ENCODE results near the gene CRYZ.

CRYZ gene

GRCh38 chr1:74731399-74732052 lies 1.3 kb downstream of the CRYZ start:
- DNase-seq (ENCODE audit: low read depth in 3 of 3): no peak

GRCh38 chr1:74729741-74730478 lies 2.9 kb downstream of the CRYZ start:
- no peak for DNase-seq (ENCODE audit: low read depth in 3 of 3)

GRCh38 chr1:74728736-74729135 lies 4.1 kb downstream of the CRYZ start:
- no peak for DNase-seq (ENCODE audit: low read depth in 3 of 3)

GRCh38 chr1:74726063-74726462 lies 6.8 kb downstream of the CRYZ start:
- DNase-seq (ENCODE audit: low read depth in 3 of 3): no peak

GRCh38 chr1:74717626-74718025 lies 15.2 kb downstream of the CRYZ start:
- no peak for DNase-seq (ENCODE audit: low read depth in 3 of 3)

- DNase-seq (ENCODE audit: low read depth in 3 of 3): no peak
Measured at GRCh38 chr1:74716822-74717221, 16.0 kb downstream of the CRYZ start.

GRCh38 chr1:74715806-74716205 lies 17.0 kb downstream of the CRYZ start:
- DNase-seq (ENCODE audit: low read depth in 3 of 3): no peak

- DNase-seq (ENCODE audit: low read depth in 3 of 3): no peak
Measured at GRCh38 chr1:74715236-74715502, 17.7 kb downstream of the CRYZ start.

- DNase-seq (ENCODE audit: low read depth in 3 of 3): no peak
Measured at GRCh38 chr1:74714429-74715235, 18.2 kb downstream of the CRYZ start.

- DNase-seq (ENCODE audit: low read depth in 3 of 3): no peak
Measured at GRCh38 chr1:74713849-74714248, 19.0 kb downstream of the CRYZ start.

- DNase-seq (ENCODE audit: low read depth in 3 of 3): no peak
Measured at GRCh38 chr1:74712881-74713280, 20.0 kb downstream of the CRYZ start.

GRCh38 chr1:74703386-74704182 lies 29.3 kb downstream of the CRYZ start:
- DNase-seq (ENCODE audit: low read depth in 3 of 3): no peak

- DNase-seq (ENCODE audit: low read depth in 3 of 3): no peak
Measured at GRCh38 chr1:74699331-74699730, 33.5 kb downstream of the CRYZ start.

GRCh38 chr1:74697832-74698231 lies 35.0 kb downstream of the CRYZ start:
- DNase-seq (ENCODE audit: low read depth in 3 of 3): no peak

GRCh38 chr1:74693473-74693872 lies 39.4 kb downstream of the CRYZ start:
- DNase-seq (ENCODE audit: low read depth in 3 of 3): no peak

- no peak for DNase-seq (ENCODE audit: low read depth in 3 of 3)
Measured at GRCh38 chr1:74690909-74691308, 41.9 kb downstream of the CRYZ start.

- no peak for DNase-seq (ENCODE audit: low read depth in 3 of 3)
Measured at GRCh38 chr1:74690364-74690696, 42.5 kb downstream of the CRYZ start.

GRCh38 chr1:74689621-74690363 lies 43.1 kb downstream of the CRYZ start:
- DNase-seq (ENCODE audit: low read depth in 3 of 3): peak; percentile 1 to 14 (median 12)

- no peak for DNase-seq (ENCODE audit: low read depth in 3 of 3)
Measured at GRCh38 chr1:74686928-74687327, 45.9 kb downstream of the CRYZ start.

- DNase-seq (ENCODE audit: low read depth in 3 of 3): no peak
Measured at GRCh38 chr1:74684301-74684700, 48.5 kb downstream of the CRYZ start.

- DNase-seq (ENCODE audit: low read depth in 3 of 3): no peak
Measured at GRCh38 chr1:74683656-74684055, 49.2 kb downstream of the CRYZ start.

GRCh38 chr1:74681851-74682250 lies 51.0 kb downstream of the CRYZ start:
- no peak for DNase-seq (ENCODE audit: low read depth in 3 of 3)
